ENCODE results near the gene SERPINA3.

Gene SERPINA3

GRCh38 chr14:94570440-94570839 lies 41.8 kb upstream of the SERPINA3 start:
- DNase-seq (ENCODE audit: low read depth), result no peak
- H3K4me3 ChIP-seq (ENCODE audit: low read depth, low read length), result no peak overlapping the region
- no peak for TF ChIP-seq CTCF (IDR thresholded peaks at IDR 0.05; ENCODE audit: insufficient read depth, low read depth, low read length, missing control alignments)

GRCh38 chr14:94571395-94571794 lies 40.8 kb upstream of the SERPINA3 start:
- DNase-seq (ENCODE audit: low read depth), result no peak

GRCh38 chr14:94571950-94572349 lies 40.2 kb upstream of the SERPINA3 start:
- no peak overlapping the region for H3K4me3 ChIP-seq (ENCODE audit: low read depth, low read length)
- DNase-seq (ENCODE audit: low read depth), result no peak
- TF ChIP-seq CTCF (IDR thresholded peaks at IDR 0.05; ENCODE audit: insufficient read depth, low read depth, low read length, missing control alignments), result no peak

More at GRCh38 chr14:94571395-94571794, 40.8 kb upstream of the SERPINA3 start:
- no peak overlapping the region for H3K4me3 ChIP-seq (ENCODE audit: low read depth, low read length)
- TF ChIP-seq CTCF (IDR thresholded peaks at IDR 0.05; ENCODE audit: insufficient read depth, low read depth, low read length, missing control alignments), result no peak

- DNase-seq (ENCODE audit: low read depth), result no peak
- no peak overlapping the region for H3K4me3 ChIP-seq (ENCODE audit: low read depth, low read length)
- TF ChIP-seq CTCF (IDR thresholded peaks at IDR 0.05; ENCODE audit: insufficient read depth, low read depth, low read length, missing control alignments), result no peak
Measured at GRCh38 chr14:94572637-94573303, 39.4 kb upstream of the SERPINA3 start.

- DNase-seq (ENCODE audit: low read depth), result no peak
- no peak for TF ChIP-seq CTCF (IDR thresholded peaks at IDR 0.05; ENCODE audit: insufficient read depth, low read depth, low read length, missing control alignments)
- no peak overlapping the region for H3K4me3 ChIP-seq (ENCODE audit: low read depth, low read length)
Measured at GRCh38 chr14:94573475-94574277, 38.5 kb upstream of the SERPINA3 start.

- no peak for DNase-seq (ENCODE audit: low read depth)
- H3K4me3 ChIP-seq (ENCODE audit: low read depth, low read length), result no peak overlapping the region
- no peak for TF ChIP-seq CTCF (IDR thresholded peaks at IDR 0.05; ENCODE audit: insufficient read depth, low read depth, low read length, missing control alignments)
Measured at GRCh38 chr14:94574336-94574735, 37.9 kb upstream of the SERPINA3 start.

All from GM12865 (cell line).